ENCODE data around the gene OR2M3.

DNA sequence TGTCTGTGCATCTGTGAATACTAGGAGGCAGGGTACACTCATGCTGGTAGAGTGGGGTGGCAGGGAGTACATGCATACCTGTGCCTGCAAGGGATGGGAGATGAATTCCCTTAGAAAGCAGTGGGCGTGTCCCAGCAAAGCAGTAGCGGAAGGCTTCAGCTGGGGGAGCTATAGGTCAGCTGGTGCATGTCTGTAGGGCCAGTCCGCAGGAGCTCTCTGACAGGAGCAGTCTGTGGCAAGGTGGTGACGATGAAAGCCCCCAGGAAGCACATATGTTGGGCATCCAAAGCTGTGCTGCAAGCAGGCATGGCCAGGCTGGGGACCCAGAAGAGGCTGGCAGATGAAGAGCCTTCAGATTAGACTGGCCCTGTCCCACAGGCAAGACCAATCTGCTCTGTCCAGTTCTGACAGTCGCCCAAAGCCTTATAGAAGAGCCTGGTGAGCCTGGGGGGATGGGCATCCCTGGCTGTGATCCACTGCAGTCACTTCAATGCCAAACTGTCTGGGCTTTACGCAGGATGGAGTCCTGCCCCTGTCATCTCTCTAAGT lies 32.4 kb downstream of the OR2M3 start:
- TF ChIP-seq, protein P1, sequence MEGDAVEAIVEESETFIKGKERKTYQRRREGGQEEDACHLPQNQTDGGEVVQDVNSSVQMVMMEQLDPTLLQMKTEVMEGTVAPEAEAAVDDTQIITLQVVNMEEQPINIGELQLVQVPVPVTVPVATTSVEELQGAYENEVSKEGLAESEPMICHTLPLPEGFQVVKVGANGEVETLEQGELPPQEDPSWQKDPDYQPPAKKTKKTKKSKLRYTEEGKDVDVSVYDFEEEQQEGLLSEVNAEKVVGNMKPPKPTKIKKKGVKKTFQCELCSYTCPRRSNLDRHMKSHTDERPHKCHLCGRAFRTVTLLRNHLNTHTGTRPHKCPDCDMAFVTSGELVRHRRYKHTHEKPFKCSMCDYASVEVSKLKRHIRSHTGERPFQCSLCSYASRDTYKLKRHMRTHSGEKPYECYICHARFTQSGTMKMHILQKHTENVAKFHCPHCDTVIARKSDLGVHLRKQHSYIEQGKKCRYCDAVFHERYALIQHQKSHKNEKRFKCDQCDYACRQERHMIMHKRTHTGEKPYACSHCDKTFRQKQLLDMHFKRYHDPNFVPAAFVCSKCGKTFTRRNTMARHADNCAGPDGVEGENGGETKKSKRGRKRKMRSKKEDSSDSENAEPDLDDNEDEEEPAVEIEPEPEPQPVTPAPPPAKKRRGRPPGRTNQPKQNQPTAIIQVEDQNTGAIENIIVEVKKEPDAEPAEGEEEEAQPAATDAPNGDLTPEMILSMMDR (IDR thresholded peaks at IDR 0.05) = no peak
- TF ChIP-seq EP300 (IDR thresholded peaks at IDR 0.05) (no peak), POLR2A (IDR thresholded peaks at IDR 0.05; ENCODE audit: low read depth) (no peak)

Data from esophagus muscularis mucosa (tissue), 4 donors.